Psoas muscle (tissue), 8 donors: ENCODE results near the gene HGD. TPM values are rescaled to one million over a fixed set of nuclear protein-coding genes. Genes with fewer than 3 reads are reported as not detected.

ENCODE experiments used
- ATAC-seq, 4 donors: fragments of 200-7000 bp; cut with Tn5 transposase; one replicate each; pipeline ENCODE4 v1.9.1; 2020; ENCODE audit warnings: moderate library complexity in 3 of 4, mild to moderate bottlenecking in 2 of 4
- DNase-seq, 2 donors: peaks; one replicate each; pipeline ENCODE4 v3.0.0-alpha.2; 2020
- H3K27ac ChIP-seq: fragments of 200-600 bp; one replicate; pipeline ENCODE4 v1.8.0; 2022
- H3K27me3 ChIP-seq, 3 donors: fragments of 200-600 bp in 1 of 3; one replicate each; pipeline versions ENCODE4 v1.6.1 to v1.8.0; 2013 to 2022; ENCODE audit warnings: low read length in 2 of 3, mild to moderate bottlenecking in 2 of 3, moderate library complexity in 1 of 3; ENCODE audit not compliant: insufficient read depth in 3 of 3
- H3K36me3 ChIP-seq, 2 donors: fragments of 200-600 bp in 1 of 2; one replicate each; pipeline versions ENCODE4 v1.6.1 to v1.8.0; 2013 to 2022; ENCODE audit warnings: low read depth in 1 of 2, mild to moderate bottlenecking in 1 of 2, moderate library complexity in 1 of 2; ENCODE audit not compliant: insufficient read depth in 1 of 2
- H3K4me1 ChIP-seq: fragments of 200-600 bp; one replicate; pipeline ENCODE4 v1.8.0; 2022
- H3K4me3 ChIP-seq: fragments of 200-600 bp; one replicate; pipeline ENCODE4 v1.8.0; 2022; ENCODE audit warnings: mild to moderate bottlenecking
- H3K9me3 ChIP-seq: fragments of 200-600 bp; one replicate; pipeline ENCODE4 v1.8.0; 2022
- CTCF ChIP-seq: fragments of 200-600 bp; IDR thresholded peaks from one replicate; pipeline ENCODE4 v1.8.0; 2022; ENCODE audit warnings: antibody characterized with exemption
- WGBS, 3 donors: extraction: QIAGEN DNeasy Blood & Tissue Kit; methylation state at CpG; one replicate each; pipeline versions ENCODE4 v1.1.6 to v1.1.7; 2013; 5-methylcytosine and 5-hydroxymethylcytosine counted together
- intact Hi-C, 2 donors: fragments of 100-400 bp; cut with DNase I; formaldehyde crosslinking; loops; one replicate each; pipeline versions ENCODE4 v1.11.0 to v1.14.2; 2022
- polyA plus RNA-seq, 3 donors: library from polyadenylated mRNA; stranded (reverse); fragments of 200-250 nt; gene quantifications; one replicate each; pipeline ENCODE4 v1.2.3, GENCODE V29; 2013
- total RNA-seq, 4 donors: library from RNA; stranded (reverse); fragmentation: NEBNext Ultra II Directional in 2 of 4; extraction: Animal tissue kit (Norgen Biotek cat#: 25700) in 2 of 4; gene quantifications; one replicate each; pipeline versions ENCODE4 v1.2.1 to v1.2.4, GENCODE V29; 2021 to 2023
- donor health status: healthy with polysubstance abuse.
- donor health status: DM: no; HTN: no; CAD: no; lungs with moderate emphysema.
- donor health status: Bipolar disorder and iron deficiency.
- donor health status: healthy.
- donor health status: DM: yes; HTN: yes; CAD: no.
- donor health status: DM: no; HTN: no; CAD: no.
- donor health status: DM: no; HTN: no; CAD: no.
- donor health status: DM: yes; HTN: yes; CAD: no.

The HGD gene
- total and polyA plus RNA-seq, 7 donors: 0.09 to 0.46 (median 0.40) TPM; not detected in 2

- intact Hi-C loops: no loop called here
- no peak for TF ChIP-seq CTCF
- no peak for DNase-seq
- H3K27ac ChIP-seq: no peak overlapping the region
- WGBS, 3 donors: 62 to 78% (median 72%) methylated on average over 1 of the region's 1 CpG
- no peak for ATAC-seq
- H3K4me1 ChIP-seq: no peaks in the 10 kb centered on the region
- H3K36me3 ChIP-seq: no peaks in the 10 kb centered on the region
- no peak overlapping the region for H3K4me3 ChIP-seq
- H3K27me3 ChIP-seq: no peaks in the 10 kb centered on the region
- H3K9me3 ChIP-seq: no peaks in the 10 kb centered on the region
These were observed 22.8 kb downstream of the HGD start for GRCh38 chr3:120659285-120659684.

DNA sequence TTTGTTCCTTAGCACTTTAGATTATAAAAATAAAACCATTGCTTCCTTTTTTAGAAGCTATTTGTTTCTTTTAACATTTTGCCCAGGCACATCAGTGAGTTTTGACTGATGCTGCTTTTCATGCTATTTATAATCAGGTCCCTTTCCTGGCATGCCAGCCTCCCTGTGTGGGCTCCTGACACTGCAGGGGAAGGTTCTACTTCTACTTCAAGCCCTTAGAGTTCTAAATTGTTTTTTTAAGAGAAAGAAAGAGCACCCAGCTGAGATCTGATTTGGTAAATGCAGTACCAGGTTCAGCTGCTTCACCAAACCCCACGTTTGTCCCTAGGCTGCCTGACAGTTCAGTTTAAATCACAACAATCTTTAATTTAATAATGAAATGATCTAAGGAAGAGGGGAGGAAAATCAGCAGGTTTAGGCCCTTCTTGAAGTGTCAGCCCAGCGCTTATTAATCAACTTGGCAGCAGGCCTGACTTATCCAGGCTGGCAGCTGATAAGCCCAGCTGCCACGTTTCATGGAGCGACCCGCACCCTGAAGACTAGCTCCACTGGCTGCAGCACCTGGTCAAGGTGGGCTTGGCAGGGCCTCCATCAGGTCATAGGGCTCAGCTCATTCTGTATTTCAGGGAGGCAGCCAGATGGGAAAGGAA, 29.0 kb downstream of the HGD start:
- intact Hi-C loops: no loop called here
- no peak for DNase-seq
- Histone ChIP-seq H3K27me3 (no peaks in the 10 kb centered on the region), H3K9me3 (no peaks in the 10 kb centered on the region), H3K4me1 (no peaks in the 10 kb centered on the region), H3K4me3 (no peak overlapping the region), H3K27ac (no peak overlapping the region), H3K36me3 (no peaks in the 10 kb centered on the region)
- no peak for TF ChIP-seq CTCF
- no peak for ATAC-seq
- 60 to 67% (median 65%) methylated on average over 5 of the region's 5 CpGs for WGBS, 3 donors

- H3K27me3 ChIP-seq: no peaks in the 10 kb centered on the region
- H3K4me1 ChIP-seq: no peaks in the 10 kb centered on the region
- H3K4me3 ChIP-seq: no peak overlapping the region
- intact Hi-C loops: no loop called here
- H3K9me3 ChIP-seq: no peaks in the 10 kb centered on the region
- DNase-seq: no peak
- 66 to 75% (median 72%) methylated on average over 3 of the region's 3 CpGs for WGBS, 3 donors
- H3K36me3 ChIP-seq: no peaks in the 10 kb centered on the region
- no peak overlapping the region for H3K27ac ChIP-seq
- TF ChIP-seq CTCF: no peak
- ATAC-seq: no peak
These were observed 29.8 kb downstream of the HGD start for GRCh38 chr3:120652281-120652680.

GRCh38 chr3:120650311-120650710, 31.7 kb downstream of the HGD start:
- no peak for TF ChIP-seq CTCF
- no peaks in the 10 kb centered on the region for H3K4me1 ChIP-seq
- no peak overlapping the region for H3K4me3 ChIP-seq
- DNase-seq (no peak), ATAC-seq (no peak)
- intact Hi-C loops: no loop called here
- no peaks in the 10 kb centered on the region for H3K9me3 ChIP-seq
- no peaks in the 10 kb centered on the region for H3K27me3 ChIP-seq
- no peaks in the 10 kb centered on the region for H3K36me3 ChIP-seq
- 90 to 95% (median 93%) methylated on average over 2 of the region's 2 CpGs for WGBS, 3 donors
- no peak overlapping the region for H3K27ac ChIP-seq

GRCh38 chr3:120649830-120650233, 32.2 kb downstream of the HGD start:
- 72 to 76% (median 74%) methylated on average over 3 of the region's 3 CpGs for WGBS, 3 donors
- no peak for TF ChIP-seq CTCF
- intact Hi-C loops: no loop called here
- no peak overlapping the region for H3K4me3 ChIP-seq
- ATAC-seq: no peak
- no peaks in the 10 kb centered on the region for H3K9me3 ChIP-seq
- H3K27me3 ChIP-seq: no peaks in the 10 kb centered on the region
- no peak for DNase-seq
- no peaks in the 10 kb centered on the region for H3K36me3 ChIP-seq
- H3K27ac ChIP-seq: no peak overlapping the region
- no peaks in the 10 kb centered on the region for H3K4me1 ChIP-seq
